Effector memory CD4-positive, alpha-beta T cell (primary cell): ENCODE results near the gene GSTM4.

Source experiments
- DNase-seq, 3 donors: peaks; one replicate each; pipeline ENCODE4 v3.0.0-alpha.2; 2020
- H3K27ac ChIP-seq: 2 replicates; pipeline ENCODE4 v1.7.0; 2013; ENCODE audit warnings: mild to moderate bottlenecking, low read length, moderate library complexity; ENCODE audit not compliant: insufficient read depth, poor library complexity, severe bottlenecking
- H3K27me3 ChIP-seq: replicated peaks from 2 replicates; pipeline ENCODE4 v1.7.0; 2013; ENCODE audit warnings: mild to moderate bottlenecking, low read length; ENCODE audit not compliant: insufficient read depth, control insufficient read depth, poor library complexity, severe bottlenecking
- H3K36me3 ChIP-seq: 2 replicates; pipeline ENCODE4 v1.7.0; 2013; ENCODE audit warnings: mild to moderate bottlenecking, low read length, moderate library complexity; ENCODE audit not compliant: control insufficient read depth, insufficient read depth
- H3K4me1 ChIP-seq: 2 replicates; pipeline ENCODE4 v1.7.0; 2013; ENCODE audit warnings: low read length, mild to moderate bottlenecking; ENCODE audit not compliant: control insufficient read depth, insufficient read depth, poor library complexity, severe bottlenecking
- H3K4me3 ChIP-seq: 2 replicates; pipeline ENCODE4 v1.7.0; 2013; ENCODE audit warnings: low read length, low read depth, mild to moderate bottlenecking; ENCODE audit not compliant: insufficient read depth, poor library complexity, severe bottlenecking
- H3K9me3 ChIP-seq: 2 replicates; pipeline ENCODE4 v1.7.0; 2013; ENCODE audit warnings: mild to moderate bottlenecking, low read length, moderate library complexity; ENCODE audit not compliant: control insufficient read depth

GSTM4 gene

DNA sequence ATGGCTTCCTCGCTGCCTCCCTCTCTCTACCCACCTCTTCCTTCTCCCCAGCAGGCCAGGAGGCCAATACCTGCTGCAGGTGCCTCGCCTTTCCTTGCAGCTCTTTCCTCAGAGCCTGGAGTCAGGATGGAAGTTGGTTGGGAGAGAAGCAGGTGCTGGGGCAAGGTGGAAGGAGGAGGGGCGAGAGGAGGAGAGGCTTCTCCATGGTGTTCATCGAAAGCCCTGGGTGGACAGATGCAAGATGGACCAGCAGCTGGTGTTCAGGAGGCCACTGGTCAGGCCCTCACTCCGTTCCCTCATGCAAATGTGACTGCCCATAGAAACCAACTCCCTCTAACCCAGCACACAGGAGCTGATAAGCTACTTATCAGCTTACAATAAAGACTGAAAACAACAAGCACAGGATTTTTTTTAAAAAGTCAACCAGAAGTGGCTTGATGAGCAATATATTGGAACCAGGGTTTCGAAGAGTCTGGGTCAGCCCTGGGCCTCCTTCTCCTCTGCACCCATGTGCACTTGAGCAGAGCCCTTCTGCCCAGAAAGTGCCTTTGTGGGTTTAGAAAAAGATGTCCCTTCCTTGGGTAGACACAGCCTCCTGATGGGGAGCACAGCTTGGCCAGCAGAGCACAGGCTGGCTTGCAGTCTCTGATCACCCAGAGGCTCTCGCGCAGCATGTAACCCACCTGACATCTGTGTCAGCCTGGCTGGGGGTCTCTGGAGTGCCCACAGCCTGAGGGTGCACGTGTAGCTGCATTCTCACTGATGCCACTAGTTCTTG is 16.6 kb upstream of the GSTM4 start:
- Histone ChIP-seq H3K27me3 (no peaks in the 10 kb centered on the region), H3K36me3 (no peaks in the 10 kb centered on the region), H3K4me3 (no peak overlapping the region), H3K4me1 (peaks cover 12% of the 10 kb centered on the region), H3K27ac (no peak overlapping the region), H3K9me3 (no peaks in the 10 kb centered on the region)
- no peak for DNase-seq

DNA sequence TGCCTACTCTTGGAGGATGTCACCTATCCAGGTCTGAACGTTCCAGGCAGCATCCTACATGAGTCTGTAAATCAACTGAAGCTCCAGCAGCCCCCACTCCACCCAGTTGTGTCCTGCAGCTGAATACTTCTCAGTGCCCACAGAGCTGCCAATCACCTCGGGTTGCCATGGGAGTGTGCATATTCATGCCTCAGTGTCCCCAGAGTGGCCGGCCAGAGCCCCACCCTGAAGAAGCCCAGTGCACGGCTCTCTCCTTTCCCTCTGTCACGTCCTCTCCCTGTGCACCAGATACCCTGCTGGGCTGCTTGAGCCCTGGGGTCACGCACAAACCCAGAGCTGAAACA is 16.1 kb upstream of the GSTM4 start:
- Histone ChIP-seq H3K4me1 (peaks cover 7% of the 10 kb centered on the region), H3K27me3 (no peaks in the 10 kb centered on the region), H3K27ac (no peak overlapping the region), H3K9me3 (no peaks in the 10 kb centered on the region), H3K36me3 (no peaks in the 10 kb centered on the region), H3K4me3 (no peak overlapping the region)
- DNase-seq, result no peak

DNA sequence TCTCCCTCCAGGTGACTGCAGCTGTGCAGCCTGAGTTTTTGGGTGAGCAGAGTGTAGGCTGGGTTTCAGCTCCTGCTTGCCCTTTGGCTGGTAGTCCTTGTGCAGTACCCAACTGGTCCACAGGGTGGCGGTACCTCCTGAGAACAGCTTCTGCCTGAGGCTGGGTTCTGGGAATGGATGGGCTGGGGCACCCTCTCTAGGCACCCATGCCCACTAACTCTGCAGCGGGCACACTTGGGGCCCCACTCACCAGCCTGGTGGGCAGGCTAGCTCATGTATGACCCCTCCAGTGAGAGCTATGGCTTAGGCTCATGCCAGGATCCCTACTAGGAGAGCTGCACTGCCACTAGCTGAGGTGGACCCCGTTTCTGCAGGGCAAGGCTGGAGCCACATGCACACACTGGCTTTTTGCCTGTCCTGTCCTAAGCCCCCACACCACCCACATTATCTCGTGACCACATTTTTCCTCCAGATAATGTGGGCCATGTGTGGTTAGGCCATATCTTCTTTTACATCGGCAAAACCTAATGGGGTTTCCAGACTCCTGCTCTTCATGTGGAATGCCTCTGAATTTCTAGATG is 15.5 kb upstream of the GSTM4 start:
- H3K27ac ChIP-seq, result no peak overlapping the region
- H3K4me1 ChIP-seq, result peaks cover 4% of the 10 kb centered on the region
- H3K4me3 ChIP-seq, result no peak overlapping the region
- no peaks in the 10 kb centered on the region for H3K36me3 ChIP-seq
- peak; percentile 68 to 81 (median 73) for DNase-seq
- H3K27me3 ChIP-seq, result no peaks in the 10 kb centered on the region
- H3K9me3 ChIP-seq, result no peaks in the 10 kb centered on the region

DNA sequence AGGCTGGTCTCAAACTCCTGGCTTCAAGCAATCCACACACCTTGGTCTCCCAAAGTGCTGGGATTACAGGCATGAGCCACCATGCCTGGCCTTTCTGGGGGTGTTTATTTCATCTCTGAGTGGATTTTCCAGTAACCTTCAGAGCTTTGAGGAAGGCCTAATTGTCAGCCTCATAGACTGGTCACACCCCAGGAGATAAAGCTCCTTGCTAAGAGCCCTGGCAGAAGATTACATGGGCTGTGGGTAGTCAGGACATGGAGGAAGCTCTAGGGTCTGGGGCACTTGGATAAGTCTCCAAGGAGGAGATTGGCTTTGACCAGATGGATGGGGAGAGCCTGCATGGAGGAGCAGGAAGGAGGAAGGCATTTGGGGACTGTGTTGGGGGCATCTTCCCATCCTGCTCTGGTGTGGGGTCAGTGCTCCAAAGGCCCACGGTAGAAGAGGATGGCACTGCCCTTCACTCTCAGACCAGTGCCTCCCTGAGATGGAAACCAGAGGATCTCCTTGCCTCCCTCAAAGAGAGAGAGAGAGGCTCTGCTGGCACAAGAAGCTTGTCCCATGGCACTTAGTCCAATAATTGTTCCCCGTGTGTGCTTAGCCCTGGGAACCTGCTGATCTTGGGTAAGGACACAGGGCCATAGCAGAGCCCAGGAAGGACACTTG is 14.7 kb upstream of the GSTM4 start:
- Histone ChIP-seq H3K27me3 (no peaks in the 10 kb centered on the region), H3K4me1 (peaks cover 4% of the 10 kb centered on the region), H3K9me3 (no peaks in the 10 kb centered on the region), H3K27ac (no peak overlapping the region), H3K36me3 (no peaks in the 10 kb centered on the region), H3K4me3 (no peak overlapping the region)
- DNase-seq, result no peak

DNA sequence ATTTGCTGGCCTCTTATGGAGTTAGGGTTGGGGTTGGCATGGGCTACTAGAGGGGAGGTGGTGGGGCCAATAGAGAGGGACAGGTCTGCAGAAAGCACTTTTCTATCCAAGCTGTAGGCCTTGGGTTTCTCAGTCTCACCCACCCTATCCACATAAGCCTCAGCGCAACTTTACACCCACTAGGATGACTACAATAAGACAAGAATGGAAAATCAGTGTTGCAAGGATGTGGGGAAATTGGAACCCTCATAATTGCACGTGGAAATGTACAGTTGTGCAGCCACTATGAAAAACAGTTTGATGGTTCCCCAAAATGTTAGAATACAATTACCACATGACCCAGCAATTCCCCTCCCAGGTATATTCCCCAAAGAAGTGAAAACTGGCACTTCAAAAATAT is 14.0 kb upstream of the GSTM4 start:
- no peak for DNase-seq
- Histone ChIP-seq H3K4me3 (no peak overlapping the region), H3K27ac (no peak overlapping the region), H3K9me3 (no peaks in the 10 kb centered on the region), H3K27me3 (no peaks in the 10 kb centered on the region), H3K4me1 (peaks cover 4% of the 10 kb centered on the region), H3K36me3 (no peaks in the 10 kb centered on the region)

DNA sequence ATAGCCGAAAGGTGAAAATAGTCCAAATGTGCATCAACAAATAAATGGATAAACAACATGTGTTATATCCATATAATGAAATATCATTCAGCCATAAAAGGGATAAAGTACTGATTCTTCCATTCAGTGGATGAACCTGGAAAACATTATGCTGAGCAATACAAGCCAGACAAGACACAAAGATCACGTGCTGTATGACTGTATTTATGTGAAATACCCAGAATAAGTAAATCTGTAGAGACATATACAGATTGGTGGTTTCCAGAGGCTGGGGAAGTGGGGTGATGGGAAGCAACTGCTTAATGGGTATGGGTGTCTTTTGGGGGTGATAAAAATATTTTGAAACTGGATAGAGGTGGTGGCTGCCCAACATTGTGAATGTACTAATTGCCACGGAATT is 13.3 kb upstream of the GSTM4 start:
- no peaks in the 10 kb centered on the region for H3K27me3 ChIP-seq
- no peaks in the 10 kb centered on the region for H3K9me3 ChIP-seq
- H3K4me3 ChIP-seq, result no peak overlapping the region
- H3K36me3 ChIP-seq, result no peaks in the 10 kb centered on the region
- no peak for DNase-seq
- no peak overlapping the region for H3K27ac ChIP-seq
- H3K4me1 ChIP-seq, result peaks cover 4% of the 10 kb centered on the region

DNA sequence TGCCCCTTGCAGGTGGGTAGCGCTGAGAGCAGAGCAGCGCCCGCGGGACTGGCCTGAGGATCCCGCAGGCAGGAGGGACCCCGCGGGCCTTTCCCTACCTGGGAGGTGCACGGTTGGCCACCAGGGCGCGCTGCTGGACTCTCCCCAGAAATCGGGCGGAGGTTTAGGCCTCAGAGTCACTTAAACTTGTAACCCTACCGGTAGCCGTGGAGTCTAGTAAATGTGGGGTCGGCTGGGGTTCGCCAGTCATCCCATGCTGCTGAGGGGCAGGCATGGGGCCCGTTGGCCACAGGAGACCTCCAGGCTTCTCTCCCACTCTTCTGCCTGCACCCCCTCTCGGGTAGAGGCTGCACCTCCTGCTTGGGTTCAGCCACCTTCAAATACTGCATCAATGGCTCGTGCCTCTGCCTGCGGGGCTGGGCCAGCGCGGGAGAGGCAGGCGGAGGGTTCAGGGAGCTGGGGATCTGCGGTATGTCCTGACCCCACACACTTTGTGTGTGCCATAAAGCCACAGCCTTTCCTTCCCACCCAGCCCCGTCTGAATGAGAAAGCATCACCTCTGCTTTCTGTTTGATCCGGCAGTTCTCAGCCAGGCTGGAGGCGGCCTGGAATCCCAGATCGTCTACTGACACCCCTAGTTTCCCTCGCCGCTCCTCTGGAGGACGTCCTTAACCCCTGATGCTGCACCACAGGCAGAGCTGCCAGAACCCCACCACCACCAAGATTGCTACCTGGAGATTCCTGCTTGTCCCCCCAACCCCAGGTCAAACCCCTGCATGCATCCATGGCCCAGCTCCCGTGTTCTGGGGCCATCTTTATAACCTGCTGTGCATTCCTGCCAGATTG is 12.3 kb upstream of the GSTM4 start:
- H3K4me1 ChIP-seq, result peaks cover 4% of the 10 kb centered on the region
- no peaks in the 10 kb centered on the region for H3K27me3 ChIP-seq
- no peaks in the 10 kb centered on the region for H3K9me3 ChIP-seq
- no peak overlapping the region for H3K27ac ChIP-seq
- H3K36me3 ChIP-seq, result no peaks in the 10 kb centered on the region
- H3K4me3 ChIP-seq, result no peak overlapping the region
- peak; percentile 61 to 71 (median 66) for DNase-seq

DNA sequence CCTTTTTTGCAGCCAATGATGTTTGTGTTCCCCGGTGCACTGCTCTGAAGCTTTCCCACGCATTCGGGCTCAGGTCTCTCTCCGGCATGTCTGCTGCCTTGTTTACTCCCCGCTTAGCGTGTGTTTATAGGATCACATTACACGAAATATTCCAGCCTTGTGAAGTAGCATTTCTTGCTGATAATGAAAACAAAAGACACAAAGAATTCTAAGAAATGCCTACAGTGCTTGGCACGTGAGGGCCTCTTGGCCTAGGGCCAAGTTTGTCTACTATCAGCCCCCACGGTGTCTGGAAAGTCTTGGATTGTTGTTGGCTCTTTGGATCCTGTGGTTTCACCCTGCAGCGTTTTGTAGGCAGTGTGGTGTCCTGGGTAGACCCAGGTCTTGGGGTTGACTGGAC is 11.2 kb upstream of the GSTM4 start:
- Histone ChIP-seq H3K4me3 (no peak overlapping the region), H3K9me3 (no peaks in the 10 kb centered on the region), H3K27me3 (no peaks in the 10 kb centered on the region), H3K4me1 (peaks cover 4% of the 10 kb centered on the region), H3K36me3 (no peaks in the 10 kb centered on the region), H3K27ac (no peak overlapping the region)
- no peak for DNase-seq

DNA sequence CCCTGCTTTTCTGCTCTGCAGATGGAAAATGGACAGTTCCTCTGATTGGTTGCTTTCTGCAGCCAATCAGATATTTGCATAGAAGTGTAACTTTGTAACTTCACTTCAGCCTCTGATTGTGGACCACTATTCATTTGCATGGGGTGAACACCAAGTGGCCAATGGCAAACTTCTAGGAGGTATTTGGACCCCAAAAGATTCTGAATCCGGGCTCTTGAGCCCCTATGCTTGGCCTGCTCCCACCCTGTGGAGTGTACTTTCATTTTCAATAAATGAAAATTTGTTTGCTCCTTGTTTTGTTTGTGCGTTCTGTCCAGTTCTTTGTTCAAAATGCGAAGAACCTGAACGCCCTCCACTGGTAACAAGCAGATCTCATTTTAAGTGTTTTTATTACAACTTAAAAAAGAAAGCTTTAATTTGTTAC is 6.4 kb upstream of the GSTM4 start:
- H3K36me3 ChIP-seq, result no peaks in the 10 kb centered on the region
- no peaks in the 10 kb centered on the region for H3K4me1 ChIP-seq
- no peak overlapping the region for H3K27ac ChIP-seq
- no peaks in the 10 kb centered on the region for H3K9me3 ChIP-seq
- no peak overlapping the region for H3K4me3 ChIP-seq
- no peak for DNase-seq
- H3K27me3 ChIP-seq, result no peaks in the 10 kb centered on the region
